IMR-90 (cell line): ENCODE measurements around the gene ZNF467.

ENCODE experiments used
- BHLHE40 ChIP-seq: fragments of 150-350 bp; IDR thresholded peaks from 2 replicates; pipeline ENCODE4 v1.6.1; 2016; ENCODE audit warnings: mild to moderate bottlenecking, low read depth, low read length
- FOS ChIP-seq: fragments of 150-350 bp; IDR thresholded peaks from 2 replicates; pipeline ENCODE4 v1.6.1; 2016; ENCODE audit warnings: low read depth, low read length
- MAZ ChIP-seq: IDR thresholded peaks from 2 replicates; pipeline ENCODE4 v1.6.1; 2012; ENCODE audit warnings: low read depth, mild to moderate bottlenecking, low read length, improper control_type of control experiment, moderate library complexity, borderline replicate concordance
- MXI1 ChIP-seq: IDR thresholded peaks from 2 replicates; pipeline ENCODE4 v1.6.1; 2012; ENCODE audit warnings: low read depth, mild to moderate bottlenecking, low read length, moderate library complexity, borderline replicate concordance
- NFE2L2 ChIP-seq: fragments of 150-350 bp; IDR thresholded peaks from 2 replicates; pipeline ENCODE4 v1.6.1; 2016; ENCODE audit warnings: low read depth, mild to moderate bottlenecking, low read length
- POLR2A ChIP-seq: IDR thresholded peaks from 2 replicates; pipeline ENCODE4 v1.6.1; 2012; ENCODE audit warnings: mild to moderate bottlenecking, low read depth, low read length
- RAD21 ChIP-seq: IDR thresholded peaks from 2 replicates; pipeline ENCODE4 v1.6.1; 2012; ENCODE audit warnings: low read length, improper control_type of control experiment
- RCOR1 ChIP-seq: IDR thresholded peaks from 2 replicates; pipeline ENCODE4 v1.6.1; 2012; ENCODE audit warnings: mild to moderate bottlenecking, low read length, improper control_type of control experiment; ENCODE audit not compliant: insufficient replicate concordance
- SMC3 ChIP-seq: fragments of 150-350 bp; IDR thresholded peaks from 2 replicates; pipeline ENCODE4 v1.6.1; 2016; ENCODE audit warnings: low read depth, mild to moderate bottlenecking, antibody characterized with exemption, low read length, moderate library complexity
- USF2 ChIP-seq: fragments of 150-350 bp; IDR thresholded peaks from 2 replicates; pipeline ENCODE4 v1.6.1; 2017; ENCODE audit warnings: mild to moderate bottlenecking, antibody characterized with exemption, low read length, low read depth
- TF ChIP-seq, protein P1 (sequence below): conservative IDR thresholded peaks from 2 replicates; pipeline ENCODE4 v1.5.1; 2012; ENCODE audit warnings: mild to moderate bottlenecking, low read depth, low read length, improper control_type of control experiment

- TF ChIP-seq, protein P1, sequence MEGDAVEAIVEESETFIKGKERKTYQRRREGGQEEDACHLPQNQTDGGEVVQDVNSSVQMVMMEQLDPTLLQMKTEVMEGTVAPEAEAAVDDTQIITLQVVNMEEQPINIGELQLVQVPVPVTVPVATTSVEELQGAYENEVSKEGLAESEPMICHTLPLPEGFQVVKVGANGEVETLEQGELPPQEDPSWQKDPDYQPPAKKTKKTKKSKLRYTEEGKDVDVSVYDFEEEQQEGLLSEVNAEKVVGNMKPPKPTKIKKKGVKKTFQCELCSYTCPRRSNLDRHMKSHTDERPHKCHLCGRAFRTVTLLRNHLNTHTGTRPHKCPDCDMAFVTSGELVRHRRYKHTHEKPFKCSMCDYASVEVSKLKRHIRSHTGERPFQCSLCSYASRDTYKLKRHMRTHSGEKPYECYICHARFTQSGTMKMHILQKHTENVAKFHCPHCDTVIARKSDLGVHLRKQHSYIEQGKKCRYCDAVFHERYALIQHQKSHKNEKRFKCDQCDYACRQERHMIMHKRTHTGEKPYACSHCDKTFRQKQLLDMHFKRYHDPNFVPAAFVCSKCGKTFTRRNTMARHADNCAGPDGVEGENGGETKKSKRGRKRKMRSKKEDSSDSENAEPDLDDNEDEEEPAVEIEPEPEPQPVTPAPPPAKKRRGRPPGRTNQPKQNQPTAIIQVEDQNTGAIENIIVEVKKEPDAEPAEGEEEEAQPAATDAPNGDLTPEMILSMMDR: no peak
- TF ChIP-seq MAZ: no peak
- TF ChIP-seq FOS: no peak
- TF ChIP-seq POLR2A: no peak
- no peak for TF ChIP-seq NFE2L2
- TF ChIP-seq RCOR1: no peak
- TF ChIP-seq USF2: no peak
- TF ChIP-seq MXI1: no peak
- no peak for TF ChIP-seq BHLHE40
- no peak for TF ChIP-seq SMC3
- no peak for TF ChIP-seq RAD21
Measured at GRCh38 chr7:149767068-149767467, 6.3 kb downstream of the ZNF467 start.
